Neural cell (in vitro differentiated cells): ENCODE results near the gene TLX2.

Experiments used
- CTCF ChIP-seq: fragments of 450-650 bp; IDR thresholded peaks from 2 replicates; pipeline ENCODE4 v1.5.1; 2014; ENCODE audit warnings: antibody characterized with exemption, mild to moderate bottlenecking, moderate library complexity; ENCODE audit not compliant: poor library complexity, severe bottlenecking
- EP300 ChIP-seq: fragments of 450-650 bp; conservative IDR thresholded peaks from 2 replicates; pipeline ENCODE4 v1.6.1; 2014; ENCODE audit warnings: antibody characterized with exemption, mild to moderate bottlenecking, moderate library complexity; ENCODE audit not compliant: poor library complexity, severe bottlenecking
- REST ChIP-seq: IDR thresholded peaks from 2 replicates; pipeline ENCODE4 v1.6.1; 2012; ENCODE audit warnings: borderline replicate concordance
- SMC3 ChIP-seq: fragments of 450-650 bp; conservative IDR thresholded peaks from 2 replicates; pipeline ENCODE4 v1.6.1; 2014; ENCODE audit warnings: antibody characterized with exemption, mild to moderate bottlenecking, moderate library complexity; ENCODE audit not compliant: poor library complexity
- TAF1 ChIP-seq: IDR thresholded peaks from 2 replicates; pipeline ENCODE4 v1.6.1; 2012; ENCODE audit warnings: low read depth

GRCh38 chr2:74496997-74497776 is 17.1 kb upstream of the TLX2 start:
- TF ChIP-seq CTCF, result no peak
- TF ChIP-seq EP300, result no peak
- TF ChIP-seq TAF1, result no peak
- no peak for TF ChIP-seq SMC3
- TF ChIP-seq REST, result no peak
